Urinary bladder (tissue), 4 donors: Measurements from ENCODE around the gene ZNF692. TPM values are rescaled to one million over a fixed set of nuclear protein-coding genes. Genes with fewer than 3 reads are reported as not detected.

Experiments
- DNase-seq: peaks from one replicate; pipeline ENCODE4 v3.0.0-alpha.2; 2015; ENCODE audit errors: extremely low spot score
- H3K27ac ChIP-seq: one replicate; pipeline ENCODE4 v1.5.1; 2013; ENCODE audit warnings: low read depth, mild to moderate bottlenecking, moderate library complexity
- H3K36me3 ChIP-seq: one replicate; pipeline ENCODE4 v1.6.1; 2013; ENCODE audit warnings: mild to moderate bottlenecking, moderate library complexity; ENCODE audit not compliant: insufficient read depth
- H3K4me1 ChIP-seq: one replicate; pipeline ENCODE4 v1.6.1; 2013; ENCODE audit warnings: mild to moderate bottlenecking, moderate library complexity; ENCODE audit not compliant: insufficient read depth
- H3K4me3 ChIP-seq: one replicate; pipeline ENCODE4 v1.5.1; 2013; ENCODE audit warnings: low read depth, low read length
- WGBS: extraction: QIAGEN DNeasy Blood & Tissue Kit; methylation state at CpG from one replicate; pipeline ENCODE4 v1.1.7; 2013; 5-methylcytosine and 5-hydroxymethylcytosine counted together
- polyA plus RNA-seq: library from polyadenylated mRNA; stranded (reverse); fragments of 200-250 nt; gene quantifications from one replicate; pipeline ENCODE4 v1.2.3, GENCODE V29; 2013
- total RNA-seq: library from RNA; depleted of rRNA; stranded (reverse); fragments of >200 nt; gene quantifications from one replicate; pipeline ENCODE4 v1.2.3, GENCODE V29; 2014
- donor health status: healthy with polysubstance abuse.
- donor health status: healthy.

ZNF692 gene
- total and polyA plus RNA-seq, 2 donors, result 14.7 to 40.8 TPM

GRCh38 chr1:248821101-248821500, 37.8 kb downstream of the ZNF692 start:
- WGBS, result 61% methylated on average over 3 of the region's 3 CpGs
- Histone ChIP-seq H3K4me3 (no peak overlapping the region), H3K27ac (no peak overlapping the region), H3K36me3 (no peaks in the 10 kb centered on the region), H3K4me1 (peaks cover 3% of the 10 kb centered on the region)
- DNase-seq, result no peak

- H3K27ac ChIP-seq, result no peak overlapping the region
- H3K4me1 ChIP-seq, result peaks cover 3% of the 10 kb centered on the region
- 82% methylated on average over 7 of the region's 7 CpGs for WGBS
- H3K36me3 ChIP-seq, result no peaks in the 10 kb centered on the region
- no peak for DNase-seq
- no peak overlapping the region for H3K4me3 ChIP-seq
Measured at GRCh38 chr1:248820041-248820585, 38.8 kb downstream of the ZNF692 start.

GRCh38 chr1:248818505-248819374, 40.1 kb downstream of the ZNF692 start:
- Histone ChIP-seq H3K36me3 (peaks cover 3% of the 10 kb centered on the region), H3K4me1 (no peaks in the 10 kb centered on the region), H3K27ac (no peak overlapping the region), H3K4me3 (no peak overlapping the region)
- WGBS, result 83% methylated on average over 5 of the region's 5 CpGs
- no peak for DNase-seq

DNA sequence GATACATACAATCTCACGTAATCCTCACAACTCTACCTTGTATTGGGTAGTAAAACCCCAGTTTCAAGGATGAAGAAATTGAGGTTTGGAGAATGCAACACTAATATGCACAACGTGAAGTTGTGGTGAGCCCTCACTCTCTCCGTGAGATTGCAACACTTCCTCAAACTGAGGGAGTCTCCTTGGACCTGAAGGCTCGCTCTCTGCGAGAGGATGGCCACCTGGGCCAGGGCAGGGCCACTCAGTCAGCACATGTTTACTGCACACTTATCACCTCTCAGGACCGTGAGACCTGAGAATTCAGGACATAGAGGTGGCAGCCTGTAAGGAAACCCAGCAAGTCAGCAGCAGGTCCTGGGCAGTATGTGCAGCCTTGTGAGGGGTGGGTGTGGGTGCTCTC, 41.8 kb downstream of the ZNF692 start:
- peaks cover 3% of the 10 kb centered on the region for H3K36me3 ChIP-seq
- no peak for DNase-seq
- no peak overlapping the region for H3K4me3 ChIP-seq
- 87% methylated on average over 6 of the region's 6 CpGs for WGBS
- H3K4me1 ChIP-seq, result no peaks in the 10 kb centered on the region
- H3K27ac ChIP-seq, result no peak overlapping the region

- 89% methylated on average over 13 of the region's 13 CpGs for WGBS
Measured at GRCh38 chr1:248816042-248816851, 42.6 kb downstream of the ZNF692 start.

GRCh38 chr1:248815407-248816034, 43.4 kb downstream of the ZNF692 start:
- WGBS, result 90% methylated on average over 10 of the region's 10 CpGs
- Histone ChIP-seq H3K4me3 (no peak overlapping the region), H3K36me3 (peaks cover 3% of the 10 kb centered on the region), H3K4me1 (no peaks in the 10 kb centered on the region), H3K27ac (no peak overlapping the region)
- no peak for DNase-seq

More at GRCh38 chr1:248816042-248816851, 42.6 kb downstream of the ZNF692 start:
- Histone ChIP-seq H3K27ac (no peak overlapping the region), H3K4me1 (no peaks in the 10 kb centered on the region), H3K36me3 (peaks cover 3% of the 10 kb centered on the region), H3K4me3 (no peak overlapping the region)
- DNase-seq, result no peak

DNA sequence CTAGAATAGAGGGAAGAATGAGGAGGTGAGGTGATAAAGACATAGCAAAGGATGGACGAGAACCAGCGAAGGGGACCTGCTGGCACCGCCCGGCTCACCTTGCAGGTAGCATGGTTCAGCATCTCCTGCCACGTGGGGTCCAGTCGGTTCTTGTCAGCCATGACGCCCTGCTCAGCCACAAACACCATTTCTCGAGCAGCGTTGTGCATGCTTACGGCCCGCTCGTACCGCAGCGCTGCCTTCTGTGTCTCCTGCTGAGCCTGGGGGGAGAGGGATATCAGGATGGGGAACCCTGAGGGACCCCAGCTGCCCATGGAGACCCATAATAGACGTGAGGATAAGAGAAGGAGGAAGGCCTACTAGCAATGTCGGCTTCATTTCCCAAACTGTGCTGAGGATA, 44.5 kb downstream of the ZNF692 start:
- WGBS, result 89% methylated on average over 16 of the region's 16 CpGs

GRCh38 chr1:248813546-248813945, 45.3 kb downstream of the ZNF692 start:
- WGBS, result 91% methylated on average over 8 of the region's 8 CpGs
- Histone ChIP-seq H3K4me3 (no peak overlapping the region), H3K27ac (no peak overlapping the region), H3K36me3 (peaks cover 3% of the 10 kb centered on the region), H3K4me1 (no peaks in the 10 kb centered on the region)
- DNase-seq, result no peak

More for the DNA sequence above, 44.5 kb downstream of the ZNF692 start:
- H3K4me1 ChIP-seq, result no peaks in the 10 kb centered on the region
- DNase-seq, result no peak
- no peak overlapping the region for H3K4me3 ChIP-seq
- H3K36me3 ChIP-seq, result peaks cover 3% of the 10 kb centered on the region
- no peak overlapping the region for H3K27ac ChIP-seq

DNA sequence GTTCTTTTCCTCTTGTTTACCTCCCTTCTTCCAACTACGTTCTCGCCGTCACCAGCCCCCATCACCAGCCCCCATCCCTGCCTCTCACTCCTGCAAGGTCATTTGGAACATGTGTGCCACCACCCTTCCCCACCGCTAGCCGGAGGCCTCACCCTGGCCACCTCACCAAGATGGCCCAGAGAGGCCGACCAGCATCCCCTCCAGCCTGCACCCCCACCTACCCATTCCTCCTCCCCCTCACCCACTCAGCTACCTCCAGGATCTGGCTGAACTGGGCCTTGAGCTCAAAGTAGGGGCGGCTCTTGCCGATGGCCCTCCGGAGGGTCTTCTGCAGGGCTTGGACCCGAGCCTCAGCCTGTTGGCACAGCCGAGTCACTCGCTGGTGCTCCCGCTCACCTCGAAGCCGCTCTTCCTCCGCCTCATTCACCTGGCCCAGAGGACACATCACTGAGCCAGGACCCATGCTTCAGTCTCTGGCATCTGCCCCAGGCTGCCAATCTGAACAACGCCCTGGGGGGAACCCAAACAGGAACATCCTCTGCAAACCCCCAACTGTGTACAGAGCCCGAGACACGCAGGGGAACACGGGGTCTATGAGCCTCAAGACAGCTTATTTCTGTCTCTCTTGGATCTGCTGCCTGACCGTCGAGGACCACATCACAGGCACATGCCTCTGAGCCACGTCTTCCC, 46.0 kb downstream of the ZNF692 start:
- H3K36me3 ChIP-seq, result peaks cover 3% of the 10 kb centered on the region
- DNase-seq, result no peak
- no peak overlapping the region for H3K4me3 ChIP-seq
- WGBS, result 95% methylated on average over 23 of the region's 23 CpGs
- no peak overlapping the region for H3K27ac ChIP-seq
- H3K4me1 ChIP-seq, result no peaks in the 10 kb centered on the region

DNA sequence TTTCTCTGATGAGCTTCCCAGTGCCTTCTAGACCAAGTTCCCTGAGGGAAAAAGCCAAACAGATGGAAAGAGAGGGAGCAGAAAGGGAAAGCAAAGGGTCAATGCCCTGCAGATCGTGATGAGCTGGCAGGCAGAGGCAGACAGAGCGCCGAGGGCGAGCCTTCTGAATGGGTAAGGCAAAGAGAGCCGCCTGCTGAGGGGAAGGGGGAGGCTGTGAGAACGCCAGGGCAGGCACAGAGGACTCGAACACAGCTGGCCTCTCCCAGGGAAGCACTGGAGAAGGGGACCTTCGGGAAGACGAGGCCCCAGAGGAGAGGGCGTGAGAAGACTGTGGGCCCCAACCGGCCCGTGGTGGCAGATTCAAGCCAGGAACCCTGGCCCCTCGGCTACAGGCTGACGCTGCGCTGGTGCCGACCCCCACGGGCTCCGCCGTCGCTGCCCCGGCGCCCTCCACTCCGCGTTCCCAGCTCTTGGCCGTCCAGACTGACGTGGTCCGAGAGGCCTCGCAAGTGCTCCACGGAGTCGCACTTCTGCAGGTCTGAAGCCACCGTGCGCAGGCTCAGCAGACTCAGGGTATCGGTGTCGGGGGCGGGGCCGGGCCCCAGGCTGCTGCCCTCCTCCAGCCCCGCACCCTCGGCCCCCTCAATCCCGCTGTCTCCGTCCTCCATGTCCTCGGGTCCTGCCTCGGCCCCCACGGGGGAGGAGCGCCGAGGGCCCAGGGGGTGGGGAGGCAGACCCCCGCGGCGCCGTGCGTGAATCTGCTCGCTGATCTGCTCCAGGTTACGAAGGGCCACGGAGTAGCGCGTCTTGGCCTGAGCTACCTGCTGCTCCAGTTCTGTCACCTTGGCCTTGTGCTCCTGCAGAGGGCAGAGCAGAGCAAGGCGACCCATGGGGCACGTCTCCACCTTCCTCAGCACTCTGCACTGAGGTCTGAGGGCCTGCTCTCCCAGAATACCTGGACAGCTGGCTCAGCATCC, 47.1 kb downstream of the ZNF692 start:
- DNase-seq, result no peak
- Histone ChIP-seq H3K36me3 (peaks cover 3% of the 10 kb centered on the region), H3K4me1 (no peaks in the 10 kb centered on the region), H3K27ac (no peak overlapping the region), H3K4me3 (no peak overlapping the region)
- 84% methylated on average over 57 of the region's 57 CpGs for WGBS

DNA sequence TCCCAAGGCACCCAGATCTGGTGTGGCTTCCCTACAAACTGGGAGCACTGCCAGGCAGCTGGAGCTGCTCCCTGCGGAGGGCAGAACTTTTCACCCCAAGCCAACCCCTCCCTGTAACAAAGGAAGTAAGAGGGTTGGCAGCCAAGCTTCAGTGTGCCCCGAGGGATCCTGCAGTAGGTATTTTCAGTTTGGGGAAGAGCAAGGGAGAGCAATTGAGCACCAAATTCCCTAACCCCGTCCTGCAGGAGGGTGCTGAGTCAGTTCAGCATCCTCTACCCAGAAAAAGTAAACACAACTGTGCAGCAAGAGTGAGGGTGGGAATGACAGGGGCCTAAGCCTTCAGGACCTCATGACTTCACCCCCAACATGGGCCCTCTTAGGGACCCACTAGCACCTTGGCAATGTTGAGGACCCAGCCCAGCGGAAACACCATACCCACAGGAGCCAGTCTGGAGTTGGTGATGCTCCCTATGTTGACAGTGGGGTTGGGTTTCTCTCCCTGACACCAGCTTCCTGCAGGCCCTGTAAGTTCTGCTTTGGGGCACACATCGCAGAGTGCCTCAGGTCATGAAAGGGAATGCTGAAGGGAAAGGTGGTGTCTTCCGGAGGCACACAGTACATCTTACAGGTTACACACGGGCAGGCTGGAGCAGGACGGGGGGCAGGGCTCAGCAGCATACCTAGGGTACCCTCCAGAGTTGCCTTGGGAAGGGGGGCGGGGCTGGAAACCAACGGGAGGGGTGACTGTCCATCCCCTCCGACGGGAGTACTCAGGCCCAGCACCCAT, 48.0 kb downstream of the ZNF692 start:
- Histone ChIP-seq H3K27ac (no peak overlapping the region), H3K4me3 (no peak overlapping the region), H3K36me3 (peaks cover 3% of the 10 kb centered on the region), H3K4me1 (no peaks in the 10 kb centered on the region)
- 68% methylated on average over 12 of the region's 12 CpGs for WGBS
- no peak for DNase-seq
